Measurements from ENCODE around the gene LMO1. TPM values are rescaled to one million over a fixed set of nuclear protein-coding genes. Genes with fewer than 3 reads are reported as not detected.

LMO1 gene
- polyA plus RNA-seq, 3 donors = not detected

- Histone ChIP-seq H3K4me3 (replicated peaks in 1 of 3; ENCODE audit: low read depth in 2 of 3, low read length in 3 of 3) (no peak overlapping the region), H3K4me1 (ENCODE audit: control insufficient read depth in 1 of 2, insufficient read depth in 2 of 2, low read length in 2 of 2) (no peaks in the 10 kb centered on the region), H3K4me2 (replicated peaks; ENCODE audit: extremely low read depth, low read length, poor library complexity, severe bottlenecking) (no peak overlapping the region), H3K27me3 (ENCODE audit: control insufficient read depth in 2 of 2, insufficient read depth in 2 of 2, low read length in 2 of 2) (no peaks in the 10 kb centered on the region), H3K79me2 (ENCODE audit: insufficient read depth, low read length) (no peaks in the 10 kb centered on the region), H3K9ac (ENCODE audit: insufficient read depth, low read length, poor library complexity, severe bottlenecking) (no peak overlapping the region), H4K20me1 (ENCODE audit: insufficient read depth, low read length) (no peaks in the 10 kb centered on the region), H3K27ac (ENCODE audit: low read depth in 1 of 2, low read length in 2 of 2) (no peak overlapping the region), H3K36me3 (replicated peaks in 1 of 2; ENCODE audit: control insufficient read depth in 1 of 2, insufficient read depth in 2 of 2, low read length in 2 of 2) (no peaks in the 10 kb centered on the region), H3K9me3 (replicated peaks in 1 of 2; ENCODE audit: control insufficient read depth in 1 of 2, insufficient read depth in 1 of 2, low read length in 2 of 2) (no peaks in the 10 kb centered on the region), H2AFZ (ENCODE audit: insufficient read depth, low read depth, low read length, poor library complexity, severe bottlenecking) (no peak overlapping the region)
- peaks cover 5% of the 10 kb centered on the region for H3K4me1 Mint-ChIP-seq
- H3K4me3 Mint-ChIP-seq = no peak overlapping the region
- intact Hi-C loops (cut with micrococcal nuclease) = no loop called here
- DNase-seq = no peak
- H3K36me3 Mint-ChIP-seq = no peaks in the 10 kb centered on the region
- H3K9me3 Mint-ChIP-seq = peaks cover 0 to 2% (median 0%) of the 10 kb centered on the region in 7 donors
- H3K27ac Mint-ChIP-seq = peak overlapping the region in 2 of 7 donors; percentile 20 to 63
- 86% methylated on average over 7 of the region's 9 CpGs for WGBS (ENCODE audit: insufficient coverage)
- peaks cover 0 to 5% (median 2%) of the 10 kb centered on the region in 3 donors for H3K27me3 Mint-ChIP-seq (ENCODE audit: low read depth in 3 of 3)
- TF ChIP-seq CTCF (IDR thresholded peaks at IDR 0.05) = no peak
Measured at GRCh38 chr11:8232849-8233606, 30.6 kb downstream of the LMO1 start.

- Histone ChIP-seq H3K4me1 (ENCODE audit: control insufficient read depth in 1 of 2, insufficient read depth in 2 of 2, low read length in 2 of 2) (no peaks in the 10 kb centered on the region), H3K36me3 (replicated peaks in 1 of 2; ENCODE audit: control insufficient read depth in 1 of 2, insufficient read depth in 2 of 2, low read length in 2 of 2) (no peaks in the 10 kb centered on the region), H4K20me1 (ENCODE audit: insufficient read depth, low read length) (no peaks in the 10 kb centered on the region), H3K27ac (ENCODE audit: low read depth in 1 of 2, low read length in 2 of 2) (no peak overlapping the region), H3K79me2 (ENCODE audit: insufficient read depth, low read length) (no peaks in the 10 kb centered on the region), H3K4me2 (replicated peaks; ENCODE audit: extremely low read depth, low read length, poor library complexity, severe bottlenecking) (no peak overlapping the region), H2AFZ (ENCODE audit: insufficient read depth, low read depth, low read length, poor library complexity, severe bottlenecking) (no peak overlapping the region), H3K4me3 (replicated peaks in 1 of 3; ENCODE audit: low read depth in 2 of 3, low read length in 3 of 3) (no peak overlapping the region), H3K27me3 (ENCODE audit: control insufficient read depth in 2 of 2, insufficient read depth in 2 of 2, low read length in 2 of 2) (no peaks in the 10 kb centered on the region), H3K9ac (ENCODE audit: insufficient read depth, low read length, poor library complexity, severe bottlenecking) (no peak overlapping the region), H3K9me3 (replicated peaks in 1 of 2; ENCODE audit: control insufficient read depth in 1 of 2, insufficient read depth in 1 of 2, low read length in 2 of 2) (no peaks in the 10 kb centered on the region)
- 90% methylated on average over 5 of the region's 5 CpGs for WGBS (ENCODE audit: insufficient coverage)
- intact Hi-C loops (cut with micrococcal nuclease) = no loop called here
- TF ChIP-seq CTCF (IDR thresholded peaks at IDR 0.05) = no peak
- H3K36me3 Mint-ChIP-seq = no peaks in the 10 kb centered on the region
- no peak overlapping the region for H3K4me3 Mint-ChIP-seq
- H3K9me3 Mint-ChIP-seq = peaks cover 0 to 2% (median 0%) of the 10 kb centered on the region in 7 donors
- no peak for DNase-seq
- H3K4me1 Mint-ChIP-seq = peaks cover 5% of the 10 kb centered on the region
- H3K27me3 Mint-ChIP-seq (ENCODE audit: low read depth in 3 of 3) = peaks cover 0 to 5% (median 2%) of the 10 kb centered on the region in 3 donors
- no peak overlapping the region for H3K27ac Mint-ChIP-seq
Measured at GRCh38 chr11:8232414-8232813, 31.3 kb downstream of the LMO1 start.

All from CD14-positive monocyte (primary cell).